Left lung (tissue), 10 donors: Measurements from ENCODE around the gene DOCK4. TPM values are rescaled to one million over a fixed set of nuclear protein-coding genes. Genes with fewer than 3 reads are reported as not detected.
"Not testable (repeated sequence)": the region's sequence is repeated elsewhere in the genome, so short reads cannot be mapped to it uniquely, and the experiment has no call there.

Experiments
- ATAC-seq: fragments of 200-7000 bp; cut with Tn5 transposase; one replicate; pipeline ENCODE4 v1.9.1; 2020; ENCODE audit warnings: moderate library complexity
- DNase-seq, 4 donors: peaks; one replicate each; pipeline ENCODE4 v3.0.0-alpha.2; 2013 to 2020
- H3K27ac ChIP-seq, 2 donors: fragments of 200-600 bp; sonication (generic) in 1 of 2; one replicate each; pipeline versions ENCODE4 v1.5.0 to v1.8.0; 2020 to 2021
- H3K27me3 ChIP-seq, 2 donors: fragments of 200-600 bp; sonication (generic) in 1 of 2; one replicate each; pipeline versions ENCODE4 v1.5.0 to v1.8.0; 2020 to 2021
- H3K36me3 ChIP-seq, 2 donors: fragments of 200-600 bp; sonication (generic) in 1 of 2; one replicate each; pipeline versions ENCODE4 v1.5.0 to v1.8.0; 2020 to 2021
- H3K4me1 ChIP-seq, 2 donors: fragments of 200-600 bp; one replicate each; pipeline ENCODE4 v1.8.0; 2021
- H3K4me3 ChIP-seq, 2 donors: fragments of 200-600 bp; sonication (generic) in 1 of 2; one replicate each; pipeline versions ENCODE4 v1.5.0 to v1.8.0; 2020 to 2021; ENCODE audit warnings: mild to moderate bottlenecking in 1 of 2
- H3K9me3 ChIP-seq, 2 donors: fragments of 200-600 bp; sonication (generic) in 1 of 2; one replicate each; pipeline versions ENCODE4 v1.5.0 to v1.8.0; 2020 to 2021
- CTCF ChIP-seq, 2 donors: fragments of 200-600 bp; sonication (generic) in 1 of 2; IDR thresholded peaks; one replicate each; pipeline versions ENCODE4 v1.5.0 to v1.8.0; 2021; ENCODE audit warnings: antibody characterized with exemption in 2 of 2
- intact Hi-C, 2 donors: fragments of 100-400 bp; cut with DNase I; formaldehyde crosslinking; loops; one replicate each; pipeline versions ENCODE4 v1.11.2 to v1.14.2; 2022
- polyA plus RNA-seq, 6 donors: library from polyadenylated mRNA; unstranded; fragments of 120-200 nt; gene quantifications; one replicate each; pipeline ENCODE4 v1.2.1, GENCODE V29; 2013; ENCODE audit not compliant: insufficient read length in 6 of 6
- total RNA-seq, 2 donors: library from RNA; stranded (reverse); fragmentation: NEBNext Ultra II Directional; extraction: Animal tissue kit (Norgen Biotek cat#: 25700); gene quantifications; one replicate each; pipeline ENCODE4 v1.2.1, GENCODE V29; 2021
- donor health status: DM: no; HTN: yes; CAD: no.
- donor health status: DM: no; HTN: no; CAD: no.

DOCK4 gene
- total and polyA plus RNA-seq, 8 donors, result 38.9 to 64.3 (median 52.5) TPM

- TF ChIP-seq CTCF (IDR thresholded peaks at IDR 0.05), result no peak
- H3K36me3 ChIP-seq, result no peaks in the 10 kb centered on the region
- H3K9me3 ChIP-seq, result no peaks in the 10 kb centered on the region
- intact Hi-C loops, result no loop called here
- ATAC-seq (no peak), DNase-seq (no peak)
- no peak overlapping the region for H3K27ac ChIP-seq
- no peaks in the 10 kb centered on the region for H3K4me1 ChIP-seq
- H3K27me3 ChIP-seq, result no peaks in the 10 kb centered on the region
- H3K4me3 ChIP-seq, result no peak overlapping the region
Measured at GRCh38 chr7:111927353-111928019, 278.7 kb downstream of the DOCK4 start.

- no peaks in the 10 kb centered on the region for H3K4me1 ChIP-seq
- no peaks in the 10 kb centered on the region for H3K36me3 ChIP-seq
- no peak overlapping the region for H3K4me3 ChIP-seq
- intact Hi-C loops, result no loop called here
- no peaks in the 10 kb centered on the region for H3K27me3 ChIP-seq
- no peak overlapping the region for H3K27ac ChIP-seq
- DNase-seq, result no peak
- no peak for TF ChIP-seq CTCF (IDR thresholded peaks at IDR 0.05)
- ATAC-seq, result no peak
- H3K9me3 ChIP-seq, result no peaks in the 10 kb centered on the region
Measured at GRCh38 chr7:111920329-111920728, 285.9 kb downstream of the DOCK4 start.

GRCh38 chr7:111919631-111920179, 286.5 kb downstream of the DOCK4 start:
- Histone ChIP-seq H3K27me3 (no peaks in the 10 kb centered on the region), H3K27ac (no peak overlapping the region), H3K4me1 (no peaks in the 10 kb centered on the region), H3K36me3 (no peaks in the 10 kb centered on the region), H3K9me3 (no peaks in the 10 kb centered on the region), H3K4me3 (no peak overlapping the region)
- DNase-seq (no peak), ATAC-seq (no peak)
- intact Hi-C loops, result no loop called here
- TF ChIP-seq CTCF (IDR thresholded peaks at IDR 0.05), result no peak

GRCh38 chr7:111919164-111919563, 287.0 kb downstream of the DOCK4 start:
- Histone ChIP-seq H3K4me1 (no peaks in the 10 kb centered on the region), H3K9me3 (no peaks in the 10 kb centered on the region), H3K27ac (no peak overlapping the region), H3K36me3 (no peaks in the 10 kb centered on the region), H3K4me3 (no peak overlapping the region), H3K27me3 (no peaks in the 10 kb centered on the region)
- intact Hi-C loops, result no loop called here
- no peak for DNase-seq
- no peak for ATAC-seq
- no peak for TF ChIP-seq CTCF (IDR thresholded peaks at IDR 0.05)

GRCh38 chr7:111918461-111918860, 287.7 kb downstream of the DOCK4 start:
- Histone ChIP-seq H3K27me3 (no peaks in the 10 kb centered on the region), H3K9me3 (no peaks in the 10 kb centered on the region), H3K27ac (no peak overlapping the region), H3K4me3 (no peak overlapping the region), H3K4me1 (no peaks in the 10 kb centered on the region), H3K36me3 (no peaks in the 10 kb centered on the region)
- ATAC-seq (no peak), DNase-seq (no peak)
- intact Hi-C loops, result no loop called here
- no peak for TF ChIP-seq CTCF (IDR thresholded peaks at IDR 0.05)

- H3K36me3 ChIP-seq, H3K27ac ChIP-seq, ATAC-seq, DNase-seq, H3K4me3 ChIP-seq, H3K27me3 ChIP-seq, intact Hi-C loops, H3K4me1 ChIP-seq, H3K9me3 ChIP-seq: not testable (repeated sequence)
Measured at GRCh38 chr7:111917404-111917803, 288.8 kb downstream of the DOCK4 start.
